Measurements from ENCODE around the gene TAOK2. TPM values are rescaled to one million over a fixed set of nuclear protein-coding genes. Genes with fewer than 3 reads are reported as not detected.

The TAOK2 gene
- total RNA-seq, 2 donors from 2014 or later, result 31.1 to 58.3 TPM

DNA sequence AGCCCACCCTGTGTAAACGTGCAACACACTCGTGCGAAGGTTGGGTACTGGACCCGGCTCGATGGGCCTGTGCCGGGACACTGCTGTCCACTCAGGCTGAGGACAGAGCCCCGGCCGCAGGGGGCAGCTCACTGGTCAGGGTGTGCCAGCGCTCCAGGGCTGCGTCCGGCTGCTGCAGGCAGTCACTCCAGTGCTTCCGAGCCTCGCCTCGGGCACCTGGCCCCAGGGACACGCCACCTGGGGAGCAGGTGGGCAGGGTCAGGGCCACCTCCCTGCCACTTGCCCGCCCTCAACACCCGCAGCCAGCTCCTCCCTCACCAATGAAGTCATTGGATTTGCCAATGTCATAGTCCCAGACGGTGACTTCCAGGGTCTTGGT, 32.4 kb downstream of the TAOK2 start:
- no peak overlapping the region for H3K27ac ChIP-seq
- no peak for DNase-seq
- H3K9me3 ChIP-seq, result no peaks in the 10 kb centered on the region
- intact Hi-C loops (cut with DNase I), result loop anchor here (10.0 kb wide), 2 partner anchors 101 to 301 kb away; partner anchors contain the start of gene ASPHD1
- no peaks in the 10 kb centered on the region for H3K36me3 ChIP-seq (replicated peaks in 1 of 2; ENCODE audit: insufficient read depth in 1 of 2, low read depth in 2 of 2)
- ATAC-seq, result no peak
- H3K4me1 ChIP-seq, result peaks cover 23% of the 10 kb centered on the region
- no peak overlapping the region for H3K4me3 ChIP-seq
- TF ChIP-seq POLR2A (IDR thresholded peaks at IDR 0.05), result no peak
- TF ChIP-seq CTCF (IDR thresholded peaks at IDR 0.05), result no peak
- peaks cover 3 to 13% of the 10 kb centered on the region in 2 donors for H3K27me3 ChIP-seq
- WGBS, 2 donors, result 63 to 70% methylated on average over 6 to 18 of the region's 18 CpGs

DNA sequence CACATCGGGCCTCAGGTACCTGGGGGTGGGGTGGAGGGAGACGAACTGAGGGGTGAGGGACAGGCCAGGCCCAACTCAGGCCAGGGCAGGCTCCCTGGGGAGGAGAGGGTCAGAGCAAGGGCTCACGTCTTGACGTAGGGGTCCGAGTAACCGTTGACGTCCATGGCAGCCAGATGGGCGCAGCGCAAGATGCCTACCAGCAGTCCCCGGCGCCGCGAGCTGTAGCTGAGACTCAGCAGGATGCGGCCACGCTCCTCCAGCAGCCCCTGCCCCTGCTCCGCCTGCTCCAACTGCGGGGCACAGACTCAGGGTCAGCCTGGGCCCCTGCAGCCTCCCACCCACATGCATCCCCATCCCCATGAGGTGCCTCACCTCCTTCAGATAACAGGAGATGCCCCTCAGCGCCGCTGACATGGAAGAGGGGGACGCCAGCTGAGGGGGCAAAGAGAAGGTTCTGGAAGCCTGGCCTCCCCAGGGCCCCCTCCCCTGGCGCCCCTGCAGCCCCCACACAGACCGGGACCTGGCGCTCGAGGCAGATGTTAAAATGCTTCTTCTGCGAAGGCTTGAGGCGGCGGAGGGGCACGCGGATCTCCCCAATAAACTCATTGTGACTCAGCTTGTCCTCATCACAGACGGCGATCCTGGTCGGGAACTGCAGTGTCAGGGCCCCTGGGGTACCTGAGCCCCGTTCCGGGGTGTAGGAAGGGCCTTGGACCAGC, 33.1 kb downstream of the TAOK2 start:
- no peak for DNase-seq

DNA sequence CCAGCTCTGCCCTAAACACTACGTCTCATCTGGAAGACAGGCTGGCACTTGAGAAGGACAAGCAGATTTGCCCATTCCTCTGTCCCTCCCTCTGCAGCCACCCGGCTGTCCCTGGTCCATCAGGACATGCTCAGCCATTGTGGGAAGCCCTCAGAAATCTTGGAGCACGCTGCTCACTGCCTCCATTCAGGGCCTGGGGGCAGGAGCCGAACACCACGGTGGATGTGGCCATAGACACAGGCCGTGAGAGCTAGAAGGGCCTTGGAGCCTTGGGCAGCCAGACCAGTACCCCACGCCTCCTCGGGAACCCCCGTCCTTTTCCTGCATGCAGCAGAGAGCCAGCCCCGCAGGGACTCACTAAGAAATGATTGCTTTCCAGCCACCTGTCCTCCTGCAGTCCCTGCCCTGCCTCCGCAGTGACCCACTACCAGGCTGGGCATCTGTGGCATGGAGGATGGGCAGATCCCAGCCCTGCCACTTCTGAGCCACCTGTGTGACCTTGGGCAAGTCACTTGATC, 33.8 kb downstream of the TAOK2 start:
- H3K27me3 ChIP-seq, result peaks cover 3 to 20% of the 10 kb centered on the region in 2 donors
- no peak for DNase-seq
- H3K36me3 ChIP-seq (replicated peaks in 1 of 2; ENCODE audit: insufficient read depth in 1 of 2, low read depth in 2 of 2), result no peaks in the 10 kb centered on the region
- H3K4me3 ChIP-seq, result no peak overlapping the region
- H3K4me1 ChIP-seq, result peaks cover 29% of the 10 kb centered on the region
- intact Hi-C loops (cut with DNase I), result loop anchor here (10.0 kb wide), 2 partner anchors 103 to 303 kb away; partner anchors contain the start of gene ASPHD1
- no peak overlapping the region for H3K27ac ChIP-seq
- H3K9me3 ChIP-seq, result no peaks in the 10 kb centered on the region
- no peak for ATAC-seq
- TF ChIP-seq CTCF (IDR thresholded peaks at IDR 0.05) (no peak), POLR2A (IDR thresholded peaks at IDR 0.05) (no peak)
- 39 to 44% methylated on average over 5 to 11 of the region's 11 CpGs for WGBS, 2 donors

More for the DNA sequence above, 33.1 kb downstream of the TAOK2 start:
- Histone ChIP-seq H3K36me3 (replicated peaks in 1 of 2; ENCODE audit: insufficient read depth in 1 of 2, low read depth in 2 of 2) (no peaks in the 10 kb centered on the region), H3K4me1 (peaks cover 29% of the 10 kb centered on the region), H3K9me3 (no peaks in the 10 kb centered on the region), H3K4me3 (no peak overlapping the region), H3K27ac (no peak overlapping the region), H3K27me3 (peaks cover 3 to 20% of the 10 kb centered on the region in 2 donors)
- TF ChIP-seq CTCF (IDR thresholded peaks at IDR 0.05) (no peak), POLR2A (IDR thresholded peaks at IDR 0.05) (no peak)
- WGBS, 2 donors, result 49 to 72% methylated on average over 10 to 27 of the region's 34 CpGs
- intact Hi-C loops (cut with DNase I), result loop anchor here (10.0 kb wide), 2 partner anchors 102 to 302 kb away; partner anchors contain the start of gene ASPHD1
- ATAC-seq, result no peak

GRCh38 chr16:30009085-30009862, 35.6 kb downstream of the TAOK2 start:
- no peak overlapping the region for H3K4me3 ChIP-seq
- intact Hi-C loops (cut with DNase I), result loop anchor here (10.0 kb wide), 2 partner anchors 104 to 304 kb away; partner anchors contain the start of gene ASPHD1
- TF ChIP-seq CTCF (IDR thresholded peaks at IDR 0.05) (no peak), POLR2A (IDR thresholded peaks at IDR 0.05) (no peak)
- ATAC-seq (no peak), DNase-seq (no peak)
- peaks cover 29% of the 10 kb centered on the region for H3K4me1 ChIP-seq
- no peaks in the 10 kb centered on the region for H3K9me3 ChIP-seq
- H3K27me3 ChIP-seq, result peaks cover 3 to 20% of the 10 kb centered on the region in 2 donors
- H3K36me3 ChIP-seq (replicated peaks in 1 of 2; ENCODE audit: insufficient read depth in 1 of 2, low read depth in 2 of 2), result no peaks in the 10 kb centered on the region
- no peak overlapping the region for H3K27ac ChIP-seq
- 43 to 47% methylated on average over 19 to 26 of the region's 26 CpGs for WGBS, 2 donors
